Neural progenitor cell (in vitro differentiated cells): ENCODE measurements around the gene CDC14A.

Source experiments
- EZH2 ChIP-seq: fragments of 200-600 bp; sonication (generic); IDR thresholded peaks from 2 replicates; pipeline ENCODE4 v1.6.1; 2017; ENCODE audit warnings: antibody characterized with exemption, mild to moderate bottlenecking, moderate library complexity
- TF ChIP-seq, protein P1 (sequence below): fragments of 200-600 bp; sonication (generic); IDR thresholded peaks from 2 replicates; pipeline ENCODE4 v1.5.1; 2017; ENCODE audit warnings: antibody characterized with exemption, mild to moderate bottlenecking

DNA sequence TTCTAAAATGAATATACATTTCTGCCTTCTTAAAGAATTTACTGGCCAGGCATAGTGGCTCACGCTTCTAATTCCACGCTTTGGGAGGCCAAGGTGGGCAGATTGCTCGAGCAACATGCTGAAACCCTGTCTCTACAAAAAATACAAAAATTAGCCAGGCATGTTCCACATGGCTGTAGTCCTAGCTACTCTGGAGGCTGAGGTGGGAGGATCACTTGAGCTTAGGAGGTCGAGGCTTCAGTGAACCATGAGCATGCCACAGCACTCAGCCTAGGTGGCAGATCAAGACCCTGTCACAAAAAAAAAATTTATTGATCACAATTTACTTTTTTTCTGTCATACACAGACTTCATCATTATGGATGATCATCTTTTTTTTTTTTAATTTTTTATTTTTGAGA, 11.5 kb downstream of the CDC14A start:
- TF ChIP-seq, protein P1, sequence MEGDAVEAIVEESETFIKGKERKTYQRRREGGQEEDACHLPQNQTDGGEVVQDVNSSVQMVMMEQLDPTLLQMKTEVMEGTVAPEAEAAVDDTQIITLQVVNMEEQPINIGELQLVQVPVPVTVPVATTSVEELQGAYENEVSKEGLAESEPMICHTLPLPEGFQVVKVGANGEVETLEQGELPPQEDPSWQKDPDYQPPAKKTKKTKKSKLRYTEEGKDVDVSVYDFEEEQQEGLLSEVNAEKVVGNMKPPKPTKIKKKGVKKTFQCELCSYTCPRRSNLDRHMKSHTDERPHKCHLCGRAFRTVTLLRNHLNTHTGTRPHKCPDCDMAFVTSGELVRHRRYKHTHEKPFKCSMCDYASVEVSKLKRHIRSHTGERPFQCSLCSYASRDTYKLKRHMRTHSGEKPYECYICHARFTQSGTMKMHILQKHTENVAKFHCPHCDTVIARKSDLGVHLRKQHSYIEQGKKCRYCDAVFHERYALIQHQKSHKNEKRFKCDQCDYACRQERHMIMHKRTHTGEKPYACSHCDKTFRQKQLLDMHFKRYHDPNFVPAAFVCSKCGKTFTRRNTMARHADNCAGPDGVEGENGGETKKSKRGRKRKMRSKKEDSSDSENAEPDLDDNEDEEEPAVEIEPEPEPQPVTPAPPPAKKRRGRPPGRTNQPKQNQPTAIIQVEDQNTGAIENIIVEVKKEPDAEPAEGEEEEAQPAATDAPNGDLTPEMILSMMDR: no peak
- no peak for TF ChIP-seq EZH2
